Effector CD8-positive, alpha-beta T cell (primary cell): ENCODE data around the gene MYBPC1.
"Not testable (repeated sequence)": the region's sequence is repeated elsewhere in the genome, so short reads cannot be mapped to it uniquely, and the experiment has no call there.

Experiments
- DNase-seq: peaks from one replicate; lab custom pipeline; 2025; lab: John Stamatoyannopoulos, UW

The MYBPC1 gene

DNA sequence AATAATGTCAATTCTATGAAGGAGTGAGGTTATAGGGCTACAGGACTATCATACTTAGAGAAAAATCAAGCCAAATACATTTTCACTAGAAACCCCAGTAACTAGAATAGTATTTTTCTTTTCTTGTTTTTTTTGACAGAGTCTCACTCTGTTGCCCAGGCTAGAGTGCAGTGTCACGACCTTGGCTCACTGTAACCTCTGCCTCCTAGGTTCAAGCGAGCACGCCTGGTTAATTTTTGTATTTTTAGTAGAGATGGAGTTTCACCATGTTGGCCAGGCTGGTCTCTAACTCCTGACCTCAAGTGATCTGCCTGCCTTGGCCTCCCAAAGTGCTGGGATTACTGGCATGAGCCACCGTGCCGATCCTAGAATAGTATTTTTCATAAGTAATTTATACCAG lies 139.7 kb downstream of the MYBPC1 start:
- not testable (repeated sequence) for DNase-seq
